GM23338 (cell line): ENCODE measurements around the gene BTBD9. TPM values are rescaled to one million over a fixed set of nuclear protein-coding genes. Genes with fewer than 3 reads are reported as not detected.

ENCODE experiments used
- CTCF ChIP-seq, 2 experiments: fragments of 200-600 bp in 1 of 2; sonication (generic) in 1 of 2; conservative IDR thresholded peaks; 2 replicates each; pipeline versions ENCODE4 v1.5.1 to v1.6.1; 2016 to 2017; ENCODE audit warnings: antibody characterized with exemption in 2 of 2, low read depth in 2 of 2, mild to moderate bottlenecking in 2 of 2, moderate library complexity in 1 of 2
- ETS1 ChIP-seq: IDR thresholded peaks from 2 replicates; pipeline ENCODE4 v1.6.1; 2016; ENCODE audit warnings: antibody characterized with exemption
- EZH2 ChIP-seq: fragments of 200-600 bp; sonication (generic); IDR thresholded peaks from one replicate; pipeline ENCODE4 v1.8.0; 2017; ENCODE audit warnings: antibody characterized with exemption, mild to moderate bottlenecking, low read depth; ENCODE audit not compliant: unreplicated experiment
- EZH2phosphoT487 ChIP-seq: fragments of 200-600 bp; sonication (generic); IDR thresholded peaks from one replicate; pipeline ENCODE4 v1.8.1; 2018; ENCODE audit warnings: antibody characterized with exemption; ENCODE audit not compliant: unreplicated experiment
- POLR2AphosphoS5 ChIP-seq: IDR thresholded peaks from 2 replicates; pipeline ENCODE4 v1.6.1; 2016; ENCODE audit warnings: antibody characterized with exemption, low read depth
- STAT1 ChIP-seq: IDR thresholded peaks from one replicate; pipeline ENCODE4 v1.6.1; 2016; ENCODE audit warnings: antibody characterized with exemption; ENCODE audit not compliant: unreplicated experiment
- ZNF331 ChIP-seq: fragments of 250-450 bp; sonication (Bioruptor Pico); IDR thresholded peaks from 2 replicates; pipeline ENCODE4 v1.5.0; 2020; ENCODE audit warnings: low read depth, mild to moderate bottlenecking, moderate library complexity
- ZNF462 ChIP-seq: fragments of 250-450 bp; sonication (Bioruptor Pico); IDR thresholded peaks from 2 replicates; pipeline ENCODE4 v1.5.0; 2020; ENCODE audit warnings: mild to moderate bottlenecking, moderate library complexity
- polyA plus RNA-seq: library from polyadenylated mRNA; unstranded; fragments of >200 nt; fragmentation: Nextera tagmentation; extraction: Ambion mirVana; gene quantifications from 2 replicates; pipeline ENCODE4 v1.2.1, GENCODE V29; 2016
- total RNA-seq: library from RNA; depleted of rRNA; stranded (reverse); fragments of >200 nt; shearing (Covaris generic); gene quantifications from 2 replicates; pipeline ENCODE4 v1.2.3, GENCODE V29; 2014

Gene BTBD9
- total and polyA plus RNA-seq, 2 experiments from 2014 or later, result 4.2 to 5.3 TPM

GRCh38 chr6:38290133-38290799 lies 349.5 kb downstream of the BTBD9 start (continued):
- TF ChIP-seq ZNF462 (CRISPR knock-in tag) (no peak), STAT1 (no peak), CTCF (conservative IDR thresholded peaks at IDR 0.05; ENCODE audit: low read depth in 2 of 2) (no peak), ETS1 (no peak), EZH2phosphoT487 (no peak), POLR2AphosphoS5 (no peak), EZH2 (no peak), ZNF331 (no peak)
